HepG2 (cell line): Measurements from ENCODE around the gene ABCC2. TPM values are rescaled to one million over a fixed set of nuclear protein-coding genes. Genes with fewer than 3 reads are reported as not detected.
"Not testable (repeated sequence)": the region's sequence is repeated elsewhere in the genome, so short reads cannot be mapped to it uniquely, and the experiment has no call there.

Source experiments
- ATAC-seq: fragments of 200-7000 bp; cut with Tn5 transposase; 3 replicates; pipeline ENCODE4 v1.9.1; 2020; ENCODE audit warnings: mild to moderate bottlenecking, moderate library complexity
- BruUV-seq: library from RNA; stranded (reverse); fragments of 400-500 nt; replicated peaks from 2 replicates; lab custom pipeline; 2021; lab: Mats Ljungman, UMichigan
- CTCF ChIA-PET: fragments of 300-600 bp; formaldehyde crosslinking; extraction: SDS; loops from one replicate; lab custom pipeline; 2021; ENCODE audit warnings: low total read pairs, inconsistent platforms, low intra/inter-chr PET ratio; lab: Yijun Ruan, JAX
- POLR2A ChIA-PET: fragments of 350-600 bp; sonication (Branson Sonifier 250); formaldehyde crosslinking; loops from one replicate; lab custom pipeline; 2020; ENCODE audit warnings: antibody characterized with exemption, inconsistent platforms; lab: Yijun Ruan, JAX
- DNase-seq: peaks from one replicate; pipeline ENCODE4 v3.0.0-alpha.2; 2015; ENCODE audit warnings: low spot score
- FAIRE-seq: peaks from 3 replicates; lab custom pipeline; 2011; peaks lifted over from hg19 to GRCh38; lab: Jason Lieb, UNC
- H2AFZ ChIP-seq: one replicate; pipeline ENCODE4 v1.6.1; 2011; ENCODE audit warnings: low read length, inconsistent platforms
- H3K27ac ChIP-seq: fragments of 300-600 bp; 3 replicates; pipeline ENCODE4 v1.8.0; 2011; ENCODE audit warnings: mixed run types, mild to moderate bottlenecking, mixed read lengths, low read length, inconsistent platforms; ENCODE audit not compliant: insufficient read depth; ENCODE audit errors: extremely low read length
- H3K27me3 ChIP-seq, 2 experiments: fragments of 200-600 bp in 1 of 2; 2 replicates in 1 of 2; 3 replicates in 1 of 2; pipeline versions ENCODE4 v1.6.0 to v1.8.0; 2011; ENCODE audit warnings: low read length in 2 of 2, mild to moderate bottlenecking in 2 of 2, moderate library complexity in 2 of 2, inconsistent platforms in 1 of 2; ENCODE audit not compliant: insufficient read depth in 2 of 2, control insufficient read depth in 1 of 2
- H3K36me3 ChIP-seq, 2 experiments: fragments of 200-600 bp in 1 of 2; replicated peaks in 1 of 2; 2 replicates in 1 of 2; 3 replicates in 1 of 2; pipeline versions ENCODE4 v1.5.1 to v1.8.0; 2011; ENCODE audit warnings: low read length in 2 of 2, inconsistent platforms in 1 of 2; ENCODE audit not compliant: insufficient read depth in 2 of 2, control insufficient read depth in 1 of 2
- H3K4me1 ChIP-seq: 2 replicates; pipeline ENCODE4 v1.5.1; 2012; ENCODE audit warnings: low read length, inconsistent platforms; ENCODE audit not compliant: insufficient read depth
- H3K4me2 ChIP-seq: 2 replicates; pipeline ENCODE4 v1.6.0; 2011; ENCODE audit warnings: low read depth, low read length, inconsistent platforms
- H3K4me3 ChIP-seq, 3 experiments: fragments of 200-600 bp in 1 of 3; sonication (generic), shearing (Covaris generic) in 1 of 3; replicated peaks in 1 of 3; 2 replicates each; pipeline ENCODE4 v1.5.1; 2011 to 2016; ENCODE audit warnings: low read length in 3 of 3, inconsistent platforms in 2 of 3, low read depth in 2 of 3, mild to moderate bottlenecking in 2 of 3, control low read depth in 1 of 3, mixed read lengths in 1 of 3; ENCODE audit not compliant: insufficient read depth in 1 of 3
- H3K79me2 ChIP-seq: one replicate; pipeline ENCODE4 v1.6.1; 2011; ENCODE audit warnings: low read length, inconsistent platforms; ENCODE audit not compliant: insufficient read depth
- H3K9ac ChIP-seq: 2 replicates; pipeline ENCODE4 v1.6.0; 2011; ENCODE audit warnings: mild to moderate bottlenecking, low read depth, low read length, inconsistent platforms; ENCODE audit not compliant: insufficient read depth
- H3K9me3 ChIP-seq: 2 replicates; pipeline ENCODE4 v1.5.1; 2012; ENCODE audit warnings: mild to moderate bottlenecking, low read length
- H4K20me1 ChIP-seq: 2 replicates; pipeline ENCODE4 v1.6.0; 2011; ENCODE audit warnings: inconsistent platforms, mild to moderate bottlenecking, low read length, moderate library complexity; ENCODE audit not compliant: insufficient read depth
- CC2D1A ChIP-seq: sonication (generic); formaldehyde crosslinking; IDR thresholded peaks from 2 replicates; pipeline ENCODE4 v1.8.1; 2023; ENCODE audit warnings: mild to moderate bottlenecking, missing genetic modification reagents
- CCDC6 ChIP-seq: sonication (generic); formaldehyde crosslinking; IDR thresholded peaks from 2 replicates; pipeline ENCODE4 v1.8.1; 2022; ENCODE audit warnings: mild to moderate bottlenecking, missing genetic modification reagents, moderate library complexity
- FOXA1 ChIP-seq, 2 experiments: fragments of 450-650 bp in 1 of 2; sonication (generic) in 1 of 2; formaldehyde crosslinking in 1 of 2; IDR thresholded peaks; 2 replicates each; pipeline versions ENCODE4 v1.4.0 to v1.6.1; 2016 to 2020; ENCODE audit warnings: missing genetic modification reagents in 1 of 2
- HDAC1 ChIP-seq: sonication (generic); formaldehyde crosslinking; IDR thresholded peaks from 2 replicates; pipeline ENCODE4 v1.5.1; 2020; ENCODE audit warnings: mild to moderate bottlenecking, missing genetic modification reagents
- PATZ1 ChIP-seq: sonication (generic); formaldehyde crosslinking; IDR thresholded peaks from 2 replicates; pipeline ENCODE4 v1.4.0; 2020; ENCODE audit warnings: missing genetic modification reagents
- RFXANK ChIP-seq: IDR thresholded peaks from 2 replicates; pipeline ENCODE4 v1.6.1; 2016
- SIX4 ChIP-seq: sonication (generic); formaldehyde crosslinking; IDR thresholded peaks from 2 replicates; pipeline ENCODE4 v1.4.0; 2020; ENCODE audit warnings: missing genetic modification reagents
- STAT5B ChIP-seq: sonication (generic); formaldehyde crosslinking; IDR thresholded peaks from 2 replicates; pipeline ENCODE4 v1.4.0; 2020; ENCODE audit warnings: missing genetic modification reagents
- SYNCRIP ChIP-seq: fragments of 200-400 bp; formaldehyde crosslinking; IDR thresholded peaks from 2 replicates; pipeline ENCODE4 v1.6.1; 2018; ENCODE audit warnings: mild to moderate bottlenecking, low read depth, low read length; ENCODE audit not compliant: insufficient read depth
- TGIF2 ChIP-seq: IDR thresholded peaks from 2 replicates; pipeline ENCODE4 v1.6.1; 2016; ENCODE audit warnings: control low read depth, missing compliant biosample characterization
- ZMYM4 ChIP-seq: sonication (generic); formaldehyde crosslinking; IDR thresholded peaks from 2 replicates; pipeline ENCODE4 v1.8.1; 2023; ENCODE audit warnings: mild to moderate bottlenecking, missing genetic modification reagents
- ZNF160 ChIP-seq: sonication (generic); formaldehyde crosslinking; IDR thresholded peaks from 2 replicates; pipeline ENCODE4 v1.8.0; 2022; ENCODE audit warnings: mild to moderate bottlenecking, inconsistent platforms, missing genetic modification reagents
- ZNF326 ChIP-seq: sonication (generic); formaldehyde crosslinking; IDR thresholded peaks from 2 replicates; pipeline ENCODE4 v1.4.0; 2020; ENCODE audit warnings: missing genetic modification reagents, borderline replicate concordance
- ZNF460 ChIP-seq: sonication (generic); formaldehyde crosslinking; IDR thresholded peaks from 2 replicates; pipeline ENCODE4 v1.5.1; 2020; ENCODE audit warnings: missing genetic modification reagents, mild to moderate bottlenecking, borderline replicate concordance
- ZNF672 ChIP-seq: sonication (generic); formaldehyde crosslinking; IDR thresholded peaks from 2 replicates; pipeline ENCODE4 v1.8.1; 2022; ENCODE audit warnings: missing genetic modification reagents
- WGBS: methylation state at CpG from one replicate; pipeline ENCODE4 v1.1.6; 2017; ENCODE audit warnings: low lambda C conversion rate; 5-methylcytosine and 5-hydroxymethylcytosine counted together
- in situ Hi-C: cut with HindIII; loops from 2 replicates; pipeline ENCODE4 v1.10.0; 2017; ENCODE audit warnings: low pct_unique_long_range_greater_than_20kb; ENCODE audit not compliant: extremely low pct_ligation_motif_present
- intact Hi-C: fragments of 100-400 bp; cut with micrococcal nuclease; formaldehyde crosslinking; loops from one replicate; pipeline ENCODE4 v1.10.0; 2022; ENCODE audit not compliant: unreplicated experiment
- polyA plus RNA-seq, 8 experiments: library from polyadenylated mRNA; depleted of rRNA in 3 of 8; stranded (reverse) in 7 of 8; unstranded in 1 of 8; fragments of >200 nt; fragmentation: Illumina TruSeq in 4 of 8; extraction: Trizol in 4 of 8; gene quantifications; 2 replicates each; pipeline versions ENCODE4 v1.2.1 to v1.2.3, GENCODE V29; 2011 to 2016; ENCODE audit warnings: low read depth in 4 of 8, missing spikeins in 1 of 8, mixed read lengths in 1 of 8; ENCODE audit not compliant: insufficient read depth in 1 of 8
- total RNA-seq, 5 experiments: library from RNA; depleted of rRNA; stranded (reverse); fragments of >200 nt; fragmentation: Illumina TruSeq; extraction: Trizol; gene quantifications; 2 replicates each; pipeline ENCODE4 v1.2.3, GENCODE V29; 2016; ENCODE audit warnings: low read depth in 1 of 5

The ABCC2 gene
- total and polyA plus RNA-seq, 2 of the 13 experiments (the other 11 are each of a cell fraction or from before 2014, with no cell fraction given), result 181 to 497 TPM

DNA sequence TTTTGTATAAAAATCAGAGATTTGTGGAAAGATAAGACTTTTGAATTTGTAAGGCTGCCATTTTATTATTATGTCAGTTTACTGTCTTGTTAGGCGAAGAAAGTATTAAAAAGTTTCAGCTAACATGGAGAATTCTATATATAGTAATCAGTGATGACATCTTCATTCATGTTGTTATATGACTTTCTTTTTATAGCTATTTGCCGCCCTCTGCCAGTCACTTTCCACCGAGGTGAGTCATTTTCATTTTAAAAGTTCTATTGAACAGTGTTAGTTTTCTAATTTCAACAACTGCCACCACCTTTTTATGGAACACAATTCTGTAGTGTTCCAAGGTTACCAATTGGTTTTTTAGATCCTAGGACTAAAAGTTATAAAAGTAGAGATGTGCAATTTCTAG lies 38.6 kb upstream of the ABCC2 start:
- Histone ChIP-seq H4K20me1 (no peaks in the 10 kb centered on the region), H3K36me3 (peaks cover 11 to 80% of the 10 kb centered on the region in 2 experiments), H3K4me3 (no peak overlapping the region), H3K27me3 (no peaks in the 10 kb centered on the region), H3K4me1 (peaks cover 6% of the 10 kb centered on the region; the same call in 1 of the 2 replicates), H3K9me3 (peaks cover 14% of the 10 kb centered on the region), H3K79me2 (peaks cover 13% of the 10 kb centered on the region), H2AFZ (no peak overlapping the region), H3K27ac (no peak overlapping the region), H3K4me2 (no peak overlapping the region), H3K9ac (no peak overlapping the region)
- TF ChIP-seq RFXANK (CRISPR knock-in tag) (no peak), TGIF2 (CRISPR knock-in tag) (no peak), CC2D1A (CRISPR knock-in tag) (no peak), ZNF326 (no peak), CCDC6 (CRISPR knock-in tag) (no peak), SIX4 (no peak), HDAC1 (no peak), ZNF672 (CRISPR knock-in tag) (no peak), ZMYM4 (CRISPR knock-in tag) (no peak), SYNCRIP (no peak), ZNF460 (CRISPR knock-in tag) (no peak), ZNF160 (CRISPR knock-in tag) (no peak), STAT5B (CRISPR knock-in tag) (no peak), PATZ1 (CRISPR knock-in tag) (no peak), FOXA1 (IDR thresholded peaks at IDR 0.05) (no peak), FOXA1 (CRISPR knock-in tag; IDR thresholded peaks at IDR 0.05) (no peak)
- FAIRE-seq, result no peak
- no peak for DNase-seq
- WGBS, result 94% methylated on average over 3 of the region's 3 CpGs
- in situ Hi-C loops (no loop called here), intact Hi-C loops (no loop called here)
- POLR2A ChIA-PET, result no interaction called here
- no TSS peak for BruUV-seq
- CTCF ChIA-PET, result no interaction called here
- ATAC-seq, result no peak

GRCh38 chr10:99746166-99746565 lies 36.3 kb upstream of the ABCC2 start:
- H3K9me3 ChIP-seq, H3K4me1 ChIP-seq, H3K4me3 ChIP-seq, H2AFZ ChIP-seq, ATAC-seq, CTCF ChIA-PET, DNase-seq, H3K9ac ChIP-seq, POLR2A ChIA-PET, FAIRE-seq, H3K4me2 ChIP-seq, H3K27ac ChIP-seq, H4K20me1 ChIP-seq, BruUV-seq, H3K79me2 ChIP-seq, in situ Hi-C loops, intact Hi-C loops, H3K27me3 ChIP-seq: not testable (repeated sequence)
- WGBS, result 98% methylated on average over 2 of the region's 2 CpGs
- peaks cover 9 to 76% of the 10 kb centered on the region in 2 experiments for H3K36me3 ChIP-seq
